Activated CD4-positive, alpha-beta T cell treated with anti-CD3 and anti-CD28 coated beads, Interleukin-2, amount 50 U/mL, for 48 hours (primary cell): ENCODE results near the gene COBL.

Experiments used
- DNase-seq, 2 experiments: peaks; one replicate each; pipeline ENCODE4 v3.0.0-alpha.2; 2020

Gene COBL

DNA sequence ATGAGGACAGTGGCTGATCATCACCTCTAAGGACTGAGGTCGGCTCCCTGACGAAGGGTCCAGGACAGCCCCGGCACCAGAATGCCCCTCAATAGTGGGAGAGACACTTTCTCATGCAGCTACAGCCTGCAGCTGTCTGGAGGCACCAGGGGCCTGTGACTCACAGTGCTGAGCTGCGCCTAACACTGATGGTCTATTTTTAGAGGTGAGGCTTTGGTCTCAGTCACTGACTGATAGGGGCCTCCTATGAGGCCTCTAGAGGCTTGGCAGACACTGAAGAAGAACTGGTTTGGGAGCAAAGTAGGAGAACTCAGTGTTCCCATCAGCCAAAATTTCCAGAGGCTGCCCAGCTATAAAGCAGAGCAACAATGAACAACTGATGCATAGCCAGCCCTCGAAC lies 130.1 kb downstream of the COBL start:
- no peak for DNase-seq

DNA sequence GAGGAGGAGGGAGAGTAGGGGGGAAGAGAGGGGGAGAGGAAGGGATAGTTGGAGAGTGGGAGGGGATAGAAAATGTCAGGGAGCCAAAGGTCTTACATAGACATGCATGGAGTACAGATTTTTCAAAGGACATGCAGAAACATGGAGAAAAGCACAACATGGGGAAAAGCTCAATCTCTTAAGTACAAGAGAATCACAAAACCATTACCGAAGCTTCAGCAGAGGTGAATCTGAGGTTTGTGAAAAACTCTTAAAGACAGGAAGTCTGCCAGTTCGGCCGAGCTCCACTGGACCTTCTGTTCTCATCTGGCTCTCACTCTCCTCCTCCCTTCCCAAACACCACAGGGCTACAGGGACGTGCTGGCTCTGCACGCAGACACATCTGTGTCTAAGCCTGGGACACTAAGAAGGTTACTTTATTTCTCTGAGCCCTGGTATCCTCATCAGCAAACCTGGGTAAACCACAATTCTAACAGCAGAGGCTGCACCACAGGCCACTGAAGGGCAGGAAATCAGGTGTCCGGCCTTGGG lies 133.9 kb downstream of the COBL start:
- no peak for DNase-seq

DNA sequence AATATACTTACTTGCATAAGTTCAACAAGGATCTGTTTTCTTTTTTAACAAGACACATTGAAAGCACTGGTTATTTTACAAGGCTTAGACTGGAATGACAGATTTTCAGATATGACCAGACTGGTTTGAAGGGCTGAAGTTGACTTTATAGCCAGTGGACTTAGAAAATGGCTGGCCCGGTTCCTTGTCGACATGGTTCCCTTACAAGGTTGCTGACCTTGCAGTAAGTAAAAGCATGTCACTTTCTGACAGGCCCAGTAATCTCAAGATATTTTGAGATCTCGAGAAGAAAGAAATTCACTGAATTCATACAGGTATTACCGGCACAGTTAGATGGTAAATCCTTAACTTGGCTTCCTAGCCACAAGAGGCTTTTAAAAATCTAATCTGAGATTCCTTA lies 136.5 kb downstream of the COBL start:
- DNase-seq: no peak

DNA sequence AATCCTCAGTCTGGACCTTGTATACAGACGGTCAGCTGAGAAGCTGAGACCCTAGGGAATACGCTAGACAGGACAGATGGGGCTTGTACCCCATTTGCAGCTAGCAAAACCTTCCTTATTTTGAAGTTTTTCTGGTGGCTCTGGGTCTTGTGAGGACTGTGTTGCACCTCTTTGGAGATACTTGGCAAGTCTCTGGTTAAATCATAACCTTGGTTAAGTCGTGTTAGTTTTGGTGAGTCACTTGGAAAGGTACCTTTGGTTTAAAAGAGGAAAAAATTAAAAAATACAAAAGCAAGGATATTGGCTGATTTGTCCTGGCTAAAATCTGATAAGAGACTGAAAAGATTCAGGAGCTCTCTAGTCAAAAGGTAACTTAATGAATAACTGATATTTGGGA lies 140.6 kb downstream of the COBL start:
- DNase-seq: no peak

DNA sequence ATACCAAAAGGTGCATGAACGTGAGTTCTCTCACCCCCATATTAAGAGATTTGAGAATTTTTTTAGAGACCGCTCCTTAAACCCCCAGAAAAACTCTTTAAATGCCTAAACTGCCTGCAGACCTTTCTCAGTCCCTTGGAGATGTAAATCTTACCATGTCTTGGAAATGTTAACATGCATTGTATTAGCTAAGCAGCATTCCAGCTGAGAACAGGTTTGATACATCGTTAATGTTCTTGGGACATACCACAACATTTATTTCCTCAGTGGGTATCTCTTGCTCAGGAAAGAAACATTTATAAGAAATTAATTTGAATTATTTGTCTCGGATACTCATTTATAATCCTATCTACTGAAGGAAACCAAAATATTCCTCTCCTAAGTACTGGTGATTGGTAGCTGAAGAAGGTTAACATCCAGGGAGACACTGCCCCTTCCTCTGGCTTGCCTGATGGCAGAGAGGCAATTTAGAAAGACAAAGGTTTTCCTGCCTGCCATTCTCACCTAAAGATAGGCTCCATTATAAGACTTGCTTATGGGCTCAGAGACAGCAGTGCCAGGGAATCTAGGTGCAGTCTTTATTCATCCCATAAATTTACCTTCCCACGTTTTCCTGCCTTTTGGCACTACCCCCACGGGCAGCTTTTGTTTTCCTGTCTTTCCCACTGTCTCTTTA lies 141.2 kb downstream of the COBL start:
- no peak for DNase-seq

DNA sequence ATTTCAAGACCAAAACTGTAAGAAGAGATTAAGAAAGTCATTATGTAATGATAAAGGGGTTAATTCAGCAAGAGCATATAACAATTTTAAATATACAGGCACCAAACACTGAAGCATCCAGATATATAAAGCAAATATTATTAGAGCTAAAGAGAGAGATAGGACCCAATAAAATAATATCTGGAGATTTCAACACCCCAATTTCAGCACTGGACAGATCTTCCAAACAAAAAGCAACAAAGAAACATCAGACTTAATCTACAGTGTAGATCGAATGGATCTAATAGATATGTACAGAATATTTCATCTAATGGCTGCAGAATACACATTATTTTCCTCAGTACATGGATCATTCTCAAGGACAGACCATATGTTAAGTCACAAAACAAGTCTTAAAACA lies 151.3 kb downstream of the COBL start:
- DNase-seq: no peak

DNA sequence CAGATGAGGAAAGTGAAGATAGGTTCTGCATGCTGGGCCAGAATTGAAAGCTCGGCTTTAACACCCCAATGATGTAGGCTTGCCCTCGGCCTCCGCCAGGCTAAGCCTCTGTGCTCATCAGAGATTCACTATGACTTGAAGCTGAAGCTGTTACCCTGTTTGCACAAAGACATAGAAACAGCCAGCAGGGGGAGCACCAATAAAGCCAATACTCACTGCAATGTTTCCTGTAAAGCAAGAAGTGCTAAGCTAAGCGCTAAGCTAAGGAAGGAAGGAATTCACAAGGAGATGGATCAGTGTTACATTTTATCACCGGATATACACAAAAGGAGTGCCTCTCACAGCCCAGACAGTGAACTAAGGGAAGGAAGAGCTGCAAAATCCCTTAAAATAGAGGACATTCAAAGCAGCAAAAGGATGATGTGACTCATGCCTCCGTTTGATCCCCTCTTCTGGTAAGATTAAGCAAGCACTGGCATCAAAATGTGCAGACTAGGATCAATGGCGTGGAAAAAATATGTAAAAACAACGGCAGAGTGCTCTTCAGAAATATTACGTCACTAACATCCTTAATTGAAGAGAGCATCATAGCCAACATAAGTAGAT lies 153.8 kb downstream of the COBL start:
- DNase-seq: peak; percentile 69 to 85

DNA sequence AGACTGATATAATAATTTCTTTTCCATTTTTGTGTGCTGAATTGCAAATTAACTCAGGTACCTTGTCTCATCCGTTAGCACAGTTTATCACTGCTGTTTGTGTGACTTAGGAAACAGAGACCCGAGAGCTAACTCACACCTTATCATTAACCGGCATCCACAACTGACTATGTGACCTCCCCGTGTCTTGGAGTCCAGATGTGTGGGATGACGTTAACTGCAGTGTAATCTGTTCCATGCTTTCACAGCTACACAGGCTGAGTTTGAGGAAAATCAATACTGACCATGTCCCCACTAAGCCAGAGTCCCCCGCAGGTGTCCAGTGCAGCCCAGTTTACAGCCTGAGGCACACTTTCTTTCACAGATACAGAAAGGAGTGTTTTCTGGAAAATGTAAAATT lies 154.7 kb downstream of the COBL start:
- DNase-seq: no peak

DNA sequence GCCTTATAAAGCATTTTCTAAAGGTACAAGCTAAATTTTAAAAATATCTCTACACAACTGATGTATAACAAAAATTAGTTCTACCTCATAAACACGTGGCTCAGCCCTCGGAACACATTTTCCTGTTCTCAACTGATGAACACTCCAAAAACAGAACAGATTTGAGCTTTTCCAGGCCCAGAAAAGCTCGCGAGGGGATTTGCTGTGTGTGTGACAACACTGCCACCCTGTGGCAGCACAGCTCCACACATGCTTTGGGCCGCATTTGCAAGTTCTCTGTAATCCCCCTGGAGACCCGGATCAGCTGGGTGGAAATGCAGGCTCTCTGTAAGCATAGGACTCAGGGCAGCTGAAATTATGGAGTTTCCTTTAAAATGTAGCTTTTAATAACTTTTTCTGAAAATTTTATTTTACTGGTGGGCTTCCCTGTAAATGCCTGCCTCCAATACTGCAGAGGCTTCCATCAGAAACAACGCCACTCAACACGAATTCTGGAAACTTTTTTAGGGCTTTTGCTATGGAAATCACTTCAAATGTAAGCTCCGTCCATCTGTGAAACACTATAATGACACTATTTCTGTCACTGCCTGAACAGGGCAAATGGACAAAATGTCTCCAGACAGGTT lies 155.5 kb downstream of the COBL start:
- peak; percentile 56 to 60 for DNase-seq

DNA sequence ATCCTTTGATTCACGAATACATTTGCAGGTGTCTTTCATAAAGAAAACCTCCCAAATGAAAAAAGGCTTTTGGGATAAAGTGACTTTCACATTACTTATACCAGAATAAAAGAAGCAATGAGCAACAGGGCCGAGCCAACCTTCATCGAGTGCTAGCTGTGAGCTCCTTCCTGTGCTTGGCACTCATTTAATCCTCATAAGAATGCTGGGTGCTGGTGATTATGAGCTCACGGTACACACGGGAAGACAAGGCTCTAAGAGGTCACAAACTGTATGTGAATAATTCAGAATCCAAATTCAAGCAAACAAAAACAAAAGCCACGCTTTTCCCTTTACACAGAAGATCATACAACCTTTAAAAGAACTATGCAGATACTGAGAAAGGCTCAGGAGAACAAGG lies 156.2 kb downstream of the COBL start:
- no peak for DNase-seq

DNA sequence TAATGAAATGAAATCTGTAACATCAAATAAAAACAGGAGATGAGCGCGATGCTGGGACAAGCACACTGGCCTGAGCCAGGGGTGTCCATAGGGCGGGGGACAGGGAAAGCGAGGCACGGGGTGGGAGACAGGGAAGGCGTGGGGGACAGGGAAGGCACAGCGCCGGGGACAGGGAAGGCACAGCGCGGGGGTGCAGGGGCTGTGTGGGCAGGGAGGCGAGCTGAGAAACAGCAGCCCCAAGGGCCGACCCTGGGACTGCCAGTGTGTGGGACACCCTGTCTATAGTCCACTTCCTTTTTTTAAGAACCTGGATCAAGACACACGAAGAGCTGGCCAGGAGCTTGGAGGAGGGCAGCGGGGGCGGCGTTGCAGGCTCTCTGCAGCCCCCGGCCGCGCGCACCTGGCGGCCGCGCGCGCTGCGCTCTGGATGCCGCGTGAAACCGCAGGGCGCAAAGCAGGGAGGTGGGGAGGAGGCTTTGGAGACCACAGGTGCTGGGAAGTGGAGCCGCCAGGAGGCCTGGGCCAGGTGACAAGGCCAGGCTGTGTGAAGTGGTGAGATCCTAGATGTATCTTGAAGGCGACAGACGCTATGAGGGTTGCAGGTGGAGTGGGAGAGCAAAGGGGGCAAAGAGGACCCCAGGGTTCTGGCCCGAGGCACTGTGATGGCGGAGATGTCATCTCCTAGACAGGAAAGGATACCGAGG lies 157.7 kb downstream of the COBL start:
- no peak for DNase-seq

DNA sequence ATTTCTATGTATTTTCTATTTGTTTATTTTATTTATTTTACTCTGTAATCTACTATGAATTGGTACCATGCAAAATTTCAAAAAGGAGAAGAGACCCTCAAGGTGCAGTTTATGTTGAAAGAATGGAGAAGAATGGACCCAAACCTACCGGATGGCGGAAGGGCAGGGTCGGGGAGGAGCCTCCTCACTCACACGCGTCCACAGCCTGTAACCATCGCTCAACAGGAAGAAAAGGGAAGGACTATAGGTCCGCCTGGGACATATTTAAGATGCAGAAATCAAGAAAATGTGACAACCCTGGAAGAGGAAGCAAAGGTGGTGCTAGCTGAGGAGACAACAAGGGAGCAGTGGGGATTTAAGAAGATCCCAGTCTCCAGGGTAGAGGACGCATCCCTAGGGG lies 158.4 kb downstream of the COBL start:
- no peak for DNase-seq

DNA sequence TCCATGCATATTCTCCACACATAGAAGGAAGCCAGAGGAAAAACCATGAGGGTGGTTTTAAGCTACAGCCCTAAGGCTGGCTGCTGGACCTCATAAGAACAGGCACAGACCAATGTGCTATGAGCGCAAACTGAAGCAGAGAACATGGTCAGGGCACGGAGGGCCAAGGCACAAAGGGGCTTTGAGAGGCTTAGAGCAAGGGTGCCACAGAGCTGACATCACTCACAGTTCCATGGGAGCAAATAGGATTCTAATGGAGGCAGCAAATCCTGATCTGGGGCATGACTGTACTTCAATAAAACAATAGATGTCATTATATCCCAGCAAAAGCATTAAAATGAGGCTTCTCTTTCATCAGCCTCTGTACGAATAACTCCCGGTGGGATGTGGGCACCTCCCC lies 162.4 kb downstream of the COBL start:
- no peak for DNase-seq

DNA sequence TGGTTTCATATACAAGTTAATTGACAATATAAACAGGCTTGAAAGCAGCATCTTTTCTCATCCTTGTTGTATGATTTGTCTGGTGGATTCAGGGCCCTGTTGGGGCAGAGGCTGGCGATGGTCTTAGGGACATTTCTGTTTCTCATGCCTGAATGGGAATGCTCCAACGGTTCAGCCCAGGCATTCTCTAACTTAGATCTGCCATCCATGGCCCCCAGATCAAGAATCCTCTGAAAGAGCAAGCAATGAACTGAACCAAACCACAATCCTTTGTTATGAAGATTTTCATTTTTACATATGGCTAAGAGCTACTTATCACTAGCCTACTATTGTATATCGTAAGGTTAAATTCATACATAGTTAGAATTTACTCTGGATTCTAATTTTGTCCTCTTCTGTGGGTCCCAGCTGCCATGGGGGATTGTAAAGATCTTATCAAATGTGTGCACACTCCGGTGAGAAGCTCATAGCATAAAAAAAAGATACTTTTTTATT lies 163.9 kb downstream of the COBL start:
- no peak for DNase-seq

DNA sequence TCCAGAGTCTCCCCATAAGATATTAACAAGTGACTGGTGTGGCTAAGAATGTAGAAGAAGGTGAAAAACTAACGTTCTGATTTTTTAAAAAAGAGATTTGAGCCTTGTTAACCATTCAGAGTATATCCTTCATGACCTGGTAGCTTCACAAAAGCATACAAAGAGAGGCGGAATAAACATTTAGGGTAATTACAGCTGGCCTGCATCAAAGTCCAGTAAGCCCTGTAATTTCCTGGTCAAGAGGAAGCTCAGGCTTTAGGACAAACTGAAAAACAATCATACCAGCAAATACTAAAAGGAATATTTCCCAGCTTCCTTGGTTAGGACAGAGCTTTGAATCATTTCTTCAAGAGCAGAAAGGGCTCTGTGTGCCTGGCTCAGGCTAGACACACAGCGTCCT lies 165.2 kb downstream of the COBL start:
- no peak for DNase-seq

DNA sequence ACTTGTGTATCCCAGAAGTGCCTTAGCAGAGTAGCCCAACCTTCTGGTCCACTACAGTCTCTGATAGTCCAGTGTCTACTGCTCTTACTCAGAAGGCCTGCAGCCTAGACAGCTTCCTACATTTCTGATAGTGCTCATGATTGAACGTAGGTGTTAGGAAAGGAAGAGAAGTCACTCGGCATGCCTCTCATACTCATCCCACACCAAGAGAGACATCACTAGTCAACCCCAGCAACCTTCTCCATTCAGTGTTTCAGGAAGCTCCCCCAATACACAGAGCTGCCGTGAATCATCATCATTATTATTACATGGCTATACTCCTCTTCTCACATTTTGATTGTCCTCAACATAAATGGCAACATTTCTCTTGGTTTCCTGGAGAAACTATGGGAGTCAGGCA lies 166.4 kb downstream of the COBL start:
- no peak for DNase-seq

DNA sequence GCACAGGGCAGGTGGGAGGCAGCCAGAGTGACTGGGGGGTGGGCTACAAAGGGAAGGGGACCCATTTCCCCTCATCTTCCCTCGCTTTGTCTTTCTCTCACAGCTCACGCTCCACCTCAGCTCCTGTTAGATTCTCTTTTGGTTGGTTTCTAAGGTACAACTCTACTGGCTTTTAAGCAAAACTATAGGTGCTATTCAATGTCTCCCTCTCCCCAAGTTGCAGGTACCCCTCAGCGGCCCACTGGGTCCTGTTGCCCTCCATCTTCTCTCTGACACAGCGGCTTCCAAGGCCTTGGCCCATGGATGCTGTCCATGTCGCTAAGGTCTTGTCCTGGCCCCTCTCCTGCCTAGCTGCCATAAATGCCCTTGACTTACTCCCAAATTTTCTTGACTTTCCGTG lies 168.4 kb downstream of the COBL start:
- no peak for DNase-seq

DNA sequence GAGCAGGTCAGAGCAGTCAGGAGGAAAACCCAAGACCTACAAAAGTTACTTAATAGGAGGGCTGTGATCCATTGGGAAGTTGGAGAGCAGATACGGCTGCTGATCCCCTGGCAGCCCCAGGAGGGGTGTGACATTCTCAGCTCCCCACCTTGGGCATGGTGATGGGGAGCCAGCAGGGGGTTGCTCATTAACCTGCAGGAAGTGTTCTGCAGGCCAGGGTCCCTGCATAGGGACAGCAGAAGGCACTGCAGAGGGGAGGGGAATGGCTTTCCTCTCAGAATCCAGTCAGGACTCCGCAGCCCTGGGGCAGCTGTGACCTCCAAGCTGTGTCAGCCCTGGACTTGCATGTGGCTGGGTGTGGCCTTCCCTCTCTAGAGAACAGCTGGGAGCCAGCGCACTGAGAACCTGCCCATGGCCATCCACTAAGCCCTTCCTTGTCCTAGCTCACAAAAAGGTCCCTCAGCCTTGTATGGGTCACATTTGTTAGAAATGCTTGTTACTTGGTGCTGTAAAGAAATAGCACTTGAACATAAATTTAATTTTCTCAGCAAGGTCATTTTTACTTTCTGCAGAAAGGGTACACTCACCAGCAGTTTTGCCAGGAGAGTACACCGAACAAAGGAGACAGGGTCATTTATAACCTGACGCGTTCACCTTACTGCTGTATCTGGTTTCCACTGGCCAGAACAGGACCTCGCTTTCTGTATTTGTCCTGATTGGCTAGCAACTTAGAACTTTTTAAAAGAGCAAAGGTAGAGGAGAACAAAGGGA lies 169.6 kb downstream of the COBL start:
- DNase-seq: no peak

DNA sequence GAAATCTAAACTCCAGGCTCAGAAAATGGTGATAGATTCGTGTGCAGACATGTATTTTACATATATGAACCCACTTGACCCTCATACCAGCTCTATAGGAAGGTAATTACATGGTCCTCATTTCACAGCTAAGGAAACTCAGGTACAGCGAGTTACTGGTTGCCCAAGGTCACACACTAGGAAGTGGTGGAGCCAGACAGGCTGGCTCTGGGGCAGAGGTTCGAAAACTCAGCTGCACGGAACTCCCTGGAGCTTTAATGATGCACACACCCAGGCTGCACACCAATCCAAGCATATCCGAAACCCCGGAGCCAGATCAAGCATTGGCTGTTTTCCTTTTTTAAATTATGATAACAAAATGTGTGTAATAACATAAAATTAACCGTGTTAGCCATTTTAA lies 172.4 kb downstream of the COBL start:
- DNase-seq: no peak

DNA sequence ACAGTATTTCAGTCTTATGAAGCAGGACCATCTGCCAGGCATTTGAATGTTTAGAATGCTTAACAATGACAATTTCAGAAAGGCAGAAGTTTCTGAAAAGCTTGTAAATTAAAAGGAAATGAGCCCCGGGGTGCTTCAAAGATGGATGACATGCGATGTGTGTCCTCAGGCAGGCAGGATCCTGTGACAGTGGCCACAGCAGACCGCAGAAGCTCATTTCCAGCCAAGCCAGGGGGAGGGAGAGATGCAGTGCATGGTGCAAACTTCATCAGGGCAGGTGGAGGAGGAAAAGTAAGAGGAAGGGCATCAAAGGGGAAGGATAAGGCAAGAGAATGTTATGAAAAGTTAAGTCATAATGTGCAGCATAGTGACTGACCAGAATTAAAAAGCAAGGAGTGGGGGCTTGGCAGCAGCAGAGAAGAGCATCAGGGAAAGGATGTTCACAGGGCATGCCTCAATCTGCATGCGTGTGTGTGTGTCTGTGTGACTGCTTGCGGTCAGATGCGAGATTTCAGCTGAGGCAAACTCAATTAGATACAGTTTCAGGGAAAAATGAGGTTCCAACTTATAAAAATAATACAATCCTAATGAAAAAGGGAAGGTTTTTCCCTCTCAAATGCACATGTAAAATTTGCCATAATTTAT lies 173.7 kb downstream of the COBL start:
- no peak for DNase-seq

DNA sequence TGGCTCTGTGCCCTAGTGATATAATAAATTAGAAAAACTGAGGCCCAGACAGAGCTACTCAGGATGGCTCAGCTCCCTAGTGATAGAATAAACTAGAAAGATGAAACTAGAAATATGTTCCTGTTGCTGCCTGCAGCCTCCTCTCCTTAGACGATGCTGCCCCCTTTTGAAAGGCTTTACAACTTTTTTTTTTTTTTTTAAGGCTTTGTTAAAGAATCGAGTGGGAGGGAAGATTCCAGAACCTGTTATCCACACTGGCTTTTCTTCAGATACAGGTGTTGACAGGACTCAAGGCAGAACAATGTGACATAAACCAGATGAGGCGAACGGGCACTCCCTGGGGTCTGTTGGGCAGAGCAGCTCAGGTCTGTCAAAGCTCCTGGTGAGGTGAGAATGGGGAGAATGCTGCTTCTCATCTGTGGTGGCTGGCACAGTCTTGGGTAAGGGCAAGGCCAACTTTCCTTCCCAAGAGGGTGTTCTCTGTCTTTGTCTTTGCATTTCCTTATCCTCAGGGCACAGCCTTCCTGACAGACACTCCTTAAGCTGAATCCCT lies 175.1 kb downstream of the COBL start:
- DNase-seq: no peak
